K562 (cell line): ENCODE data around the gene KPNA3. TPM values are rescaled to one million over a fixed set of nuclear protein-coding genes. Genes with fewer than 3 reads are reported as not detected.
A peak's percentile ranks its signal among the peaks of the same experiment; 100 is the strongest.

Experiments used
- ASH1L ChIP-seq: fragments of 450-650 bp; IDR thresholded peaks from 2 replicates; pipeline ENCODE4 v1.6.1; 2018; ENCODE audit warnings: borderline replicate concordance, mild to moderate bottlenecking, low read depth; ENCODE audit not compliant: partially characterized antibody
- ATF7 ChIP-seq: fragments of 450-650 bp; IDR thresholded peaks from 2 replicates; pipeline ENCODE4 v1.7.1; 2014; ENCODE audit warnings: mild to moderate bottlenecking, moderate library complexity
- CBFA2T2 ChIP-seq: fragments of 450-650 bp; conservative IDR thresholded peaks from 2 replicates; pipeline ENCODE4 v1.6.1; 2017; ENCODE audit warnings: mild to moderate bottlenecking
- EGR1 ChIP-seq: fragments of 450-650 bp; conservative IDR thresholded peaks from 2 replicates; pipeline ENCODE4 v1.6.1; 2017; ENCODE audit warnings: mild to moderate bottlenecking
- GTF2F1 ChIP-seq: IDR thresholded peaks from 2 replicates; pipeline ENCODE4 v1.6.1; 2011; ENCODE audit warnings: low read depth, low read length, improper control_type of control experiment
- HNRNPLL ChIP-seq: fragments of 200-400 bp; formaldehyde crosslinking; IDR thresholded peaks from 2 replicates; pipeline ENCODE4 v1.6.1; 2017; ENCODE audit warnings: low read length, low read depth, mild to moderate bottlenecking; ENCODE audit not compliant: poor library complexity, severe bottlenecking
- KAT7 ChIP-seq: sonication (generic); formaldehyde crosslinking; IDR thresholded peaks from 2 replicates; pipeline ENCODE4 v1.8.0; 2022; ENCODE audit warnings: missing genetic modification reagents, mild to moderate bottlenecking, borderline replicate concordance
- KLF1 ChIP-seq: fragments of 450-650 bp; IDR thresholded peaks from 2 replicates; pipeline ENCODE4 v1.6.1; 2016; ENCODE audit warnings: missing genetic modification characterization, missing compliant biosample characterization
- KLF6 ChIP-seq: fragments of 250-450 bp; sonication (Bioruptor Pico); IDR thresholded peaks from 2 replicates; pipeline ENCODE4 v1.4.0; 2020; ENCODE audit warnings: mild to moderate bottlenecking, moderate library complexity, borderline replicate concordance
- LCOR ChIP-seq: sonication (generic); formaldehyde crosslinking; IDR thresholded peaks from 2 replicates; pipeline ENCODE4 v1.8.0; 2022; ENCODE audit warnings: mild to moderate bottlenecking, missing genetic modification reagents
- MITF ChIP-seq: IDR thresholded peaks from 2 replicates; pipeline ENCODE4 v1.6.1; 2014; ENCODE audit warnings: antibody characterized with exemption
- NCOA6 ChIP-seq: fragments of 450-650 bp; IDR thresholded peaks from 2 replicates; pipeline ENCODE4 v1.6.1; 2017; ENCODE audit warnings: mild to moderate bottlenecking
- NEUROD1 ChIP-seq: fragments of 150-350 bp; IDR thresholded peaks from 2 replicates; pipeline ENCODE4 v1.6.1; 2014; ENCODE audit warnings: borderline replicate concordance, low read length, low read depth; ENCODE audit not compliant: partially characterized antibody
- PCBP2 ChIP-seq: fragments of 200-400 bp; formaldehyde crosslinking; IDR thresholded peaks from 2 replicates; pipeline ENCODE4 v1.6.1; 2018; ENCODE audit warnings: low read length, low read depth, mild to moderate bottlenecking, moderate library complexity; ENCODE audit not compliant: poor library complexity, severe bottlenecking
- POLR2B ChIP-seq: fragments of 450-650 bp; IDR thresholded peaks from 2 replicates; pipeline ENCODE4 v1.6.1; 2018; ENCODE audit warnings: low read depth; ENCODE audit not compliant: partially characterized antibody
- RB1 ChIP-seq: fragments of 450-650 bp; IDR thresholded peaks from 2 replicates; pipeline ENCODE4 v1.6.1; 2017; ENCODE audit warnings: low read depth, mild to moderate bottlenecking
- RBBP5 ChIP-seq: fragments of 200-600 bp; sonication (generic); IDR thresholded peaks from 2 replicates; pipeline ENCODE4 v1.6.1; 2012; ENCODE audit warnings: borderline replicate concordance, mild to moderate bottlenecking, low read length, control low read depth, inconsistent platforms; ENCODE audit not compliant: insufficient read depth, poor library complexity, severe bottlenecking
- XRCC5 ChIP-seq: fragments of 200-400 bp; formaldehyde crosslinking; IDR thresholded peaks from 2 replicates; pipeline ENCODE4 v1.6.1; 2017; ENCODE audit warnings: low read depth, mild to moderate bottlenecking, low read length
- ZBTB17 ChIP-seq: fragments of 450-650 bp; formaldehyde crosslinking; IDR thresholded peaks from 2 replicates; pipeline ENCODE4 v1.4.0; 2020; ENCODE audit warnings: mild to moderate bottlenecking
- ZBTB7A ChIP-seq: IDR thresholded peaks from 2 replicates; pipeline ENCODE4 v1.6.1; 2011; ENCODE audit warnings: low read depth, mild to moderate bottlenecking, low read length, moderate library complexity, borderline replicate concordance; ENCODE audit not compliant: control insufficient read depth
- ZKSCAN1 ChIP-seq: fragments of 150-350 bp; IDR thresholded peaks from 2 replicates; pipeline ENCODE4 v1.6.1; 2016; ENCODE audit warnings: low read depth, low read length
- ZNF280B ChIP-seq: fragments of 250-450 bp; sonication (Bioruptor Pico); IDR thresholded peaks from 2 replicates; pipeline ENCODE4 v1.5.1; 2021; ENCODE audit warnings: mild to moderate bottlenecking
- ZNF436 ChIP-seq: fragments of 250-450, 450-650 bp; sonication (Bioruptor Pico); formaldehyde crosslinking; IDR thresholded peaks from 2 replicates; pipeline ENCODE4 v1.7.0; 2020; ENCODE audit warnings: mild to moderate bottlenecking
- ZNF740 ChIP-seq, 3 experiments: fragments of 200-800 bp in 1 of 3; sonication (Bioruptor generic) in 1 of 3; sonication (generic) in 1 of 3; formaldehyde crosslinking in 1 of 3; IDR thresholded peaks; 2 replicates each; pipeline versions ENCODE4 v1.6.1 to v1.8.0; 2016 to 2022; ENCODE audit warnings: mild to moderate bottlenecking in 2 of 3, missing compliant biosample characterization in 2 of 3, missing genetic modification characterization in 2 of 3, missing genetic modification reagents in 1 of 3
- polyA plus RNA-seq, 8 experiments: library from polyadenylated mRNA; depleted of rRNA in 4 of 8; stranded (reverse) in 5 of 8; unstranded in 3 of 8; fragments of >200 nt; fragmentation: Nextera tagmentation in 2 of 8; fragmentation: Illumina TruSeq in 1 of 8; extraction: Ambion mirVana in 2 of 8; extraction: Trizol in 1 of 8; gene quantifications; 2 replicates each; pipeline versions ENCODE4 v1.2.1 to v1.2.3, GENCODE V29; 2011 to 2014; ENCODE audit warnings: inconsistent platforms in 1 of 8, missing spikeins in 1 of 8
- total RNA-seq, 7 experiments: library from RNA; depleted of rRNA in 6 of 7; stranded (reverse); fragments of >200 nt in 6 of 7; fragmentation: Illumina TruSeq in 2 of 7; extraction: Trizol in 2 of 7; gene quantifications; 2 replicates each; pipeline versions ENCODE4 v1.2.1 to v1.2.3, GENCODE V29; 2011 to 2021; ENCODE audit warnings: low replicate concordance in 1 of 7

KPNA3 gene
- total and polyA plus RNA-seq, 9 of the 15 experiments (the other 6 are each of a cell fraction or from before 2014, with no cell fraction given) = 8.5 to 23.4 (median 15.7) TPM

GRCh38 chr13:49792550-49793324, at the start of gene KPNA3 (continued):
- TF ChIP-seq ZNF280B (CRISPR knock-in tag) (no peak), ASH1L (no peak), ZKSCAN1 (0 out of 2 replicates have a peak, but pooled peaks have one; percentile 8), KLF6 (CRISPR knock-in tag) (peak; percentile 52; the same call in 1 of the 2 replicates), KAT7 (CRISPR knock-in tag) (peak; percentile 63; the same call in 1 of the 2 replicates), HNRNPLL (peak; percentile 60), LCOR (CRISPR knock-in tag) (peak; percentile 43; the same call in 1 of the 2 replicates), ZNF740 (CRISPR knock-in tag; IDR thresholded peaks at IDR 0.05) (no peak), ZNF740 (tag; IDR thresholded peaks at IDR 0.05) (0 out of 4 replicates have a peak, but pooled peaks of 1 of the 2 experiments have one; percentile 43), POLR2B (peak; percentile 38), GTF2F1 (0 out of 2 replicates have a peak, but pooled peaks have one; percentile 58), ZNF436 (CRISPR knock-in tag) (no peak), ZBTB17 (no peak), MITF (peak; percentile 8; the same call in 1 of the 2 replicates), ZBTB7A (peak; percentile 10; the same call in 1 of the 2 replicates), NEUROD1 (peak; percentile 21), XRCC5 (0 out of 2 replicates have a peak, but pooled peaks have one; percentile 43), RB1 (peak; percentile 15; the same call in 1 of the 2 replicates), CBFA2T2 (0 out of 2 replicates have a peak, but pooled peaks have one; percentile 29), NCOA6 (no peak), PCBP2 (peak; percentile 7), EGR1 (peak; percentile 78), ATF7 (peak; percentile 57), RBBP5 (peak; percentile 17), KLF1 (tag) (peak; percentile 68; the same call in 1 of the 2 replicates)
